ENCODE data around the gene EPB42. TPM values are rescaled to one million over a fixed set of nuclear protein-coding genes. Genes with fewer than 3 reads are reported as not detected.
"Not testable (repeated sequence)": the region's sequence is repeated elsewhere in the genome, so short reads cannot be mapped to it uniquely, and the experiment has no call there.

EPB42 gene
- total RNA-seq, 1 experiment from 2014 or later, result 0.10 TPM

GRCh38 chr15:43229977-43230376 is 9.2 kb upstream of the EPB42 start:
- Histone ChIP-seq H3K36me3 (ENCODE audit: control insufficient read depth, insufficient read depth, low read length) (no peaks in the 10 kb centered on the region), H3K27me3 (ENCODE audit: control insufficient read depth, insufficient read depth, low read length) (peaks cover 4% of the 10 kb centered on the region; the same call in 1 of the 2 replicates), H3K4me1 (ENCODE audit: control insufficient read depth, insufficient read depth, low read length) (no peaks in the 10 kb centered on the region), H3K27ac (ENCODE audit: low read length) (no peak overlapping the region), H3K9me3 (ENCODE audit: control insufficient read depth, insufficient read depth, low read depth, low read length) (no peaks in the 10 kb centered on the region), H3K4me3 (ENCODE audit: low read depth in 2 of 2, low read length in 2 of 2) (no peak overlapping the region)
- BruUV-seq (replicated peaks), result no TSS peak
- CTCF ChIA-PET, result interaction anchor here (0.9 kb wide), 2 partner anchors 55 to 57 kb away, joined by 3 to 4 read pairs; no protein-coding TSS in a partner anchor
- POLR2A ChIA-PET, result interaction anchor here (0.6 kb wide), 1 partner anchor 281 kb away, joined by 5 read pairs; no protein-coding TSS in a partner anchor
- ATAC-seq, result no peak
- in situ Hi-C loops (cut with HindIII; ENCODE audit: low pct_unique_long_range_greater_than_20kb, low sequenced_read_pairs) (no loop called here), intact Hi-C loops (cut with micrococcal nuclease; ENCODE audit: unreplicated experiment) (no loop called here)
- no peak for TF ChIP-seq TCF7L2 (IDR thresholded peaks at IDR 0.05; ENCODE audit: low read depth, low read length)
- TF ChIP-seq SIN3A (IDR thresholded peaks at IDR 0.05; ENCODE audit: borderline replicate concordance, insufficient read depth, low read depth, low read length), result no peak
- TF ChIP-seq CTCF (IDR thresholded peaks at IDR 0.05), result no peak
- TF ChIP-seq REST (IDR thresholded peaks at IDR 0.05; ENCODE audit: insufficient read depth in 1 of 2, low read depth in 2 of 2, low read length in 1 of 2), result no peak
- TF ChIP-seq POLR2AphosphoS5 (IDR thresholded peaks at IDR 0.05; ENCODE audit: low read depth, low read length), result no peak
- no peak for DNase-seq (ENCODE audit: low read depth, low spot score)

GRCh38 chr15:43226436-43227305 is 5.9 kb upstream of the EPB42 start:
- no peaks in the 10 kb centered on the region for H3K4me1 ChIP-seq (ENCODE audit: control insufficient read depth, insufficient read depth, low read length)
- CTCF ChIA-PET, result interaction anchor here (0.6 to 1.9 kb wide), 4 partner anchors 12 to 60 kb away, joined by 3 to 49 read pairs (median 8); no protein-coding TSS in a partner anchor
- H3K27ac ChIP-seq (ENCODE audit: low read length), result no peak overlapping the region
- BruUV-seq (replicated peaks), result no TSS peak
- DNase-seq (ENCODE audit: low read depth, low spot score), result no peak
- in situ Hi-C loops (cut with HindIII; ENCODE audit: low pct_unique_long_range_greater_than_20kb, low sequenced_read_pairs) (no loop called here), intact Hi-C loops (cut with micrococcal nuclease; ENCODE audit: unreplicated experiment) (no loop called here)
- peaks cover 7% of the 10 kb centered on the region for H3K27me3 ChIP-seq (ENCODE audit: control insufficient read depth, insufficient read depth, low read length)
- TF ChIP-seq REST (IDR thresholded peaks at IDR 0.05; ENCODE audit: insufficient read depth in 1 of 2, low read depth in 2 of 2, low read length in 1 of 2) (no peak), TCF7L2 (IDR thresholded peaks at IDR 0.05; ENCODE audit: low read depth, low read length) (no peak), POLR2AphosphoS5 (IDR thresholded peaks at IDR 0.05; ENCODE audit: low read depth, low read length) (no peak), SIN3A (IDR thresholded peaks at IDR 0.05; ENCODE audit: borderline replicate concordance, insufficient read depth, low read depth, low read length) (no peak), CTCF (IDR thresholded peaks at IDR 0.05) (no peak)
- H3K4me3 ChIP-seq (ENCODE audit: low read depth in 2 of 2, low read length in 2 of 2), result no peak overlapping the region
- H3K36me3 ChIP-seq (ENCODE audit: control insufficient read depth, insufficient read depth, low read length), result no peaks in the 10 kb centered on the region
- no peak for ATAC-seq
- no peaks in the 10 kb centered on the region for H3K9me3 ChIP-seq (ENCODE audit: control insufficient read depth, insufficient read depth, low read depth, low read length)
- POLR2A ChIA-PET, result no interaction called here

- H3K27ac ChIP-seq (ENCODE audit: low read length); POLR2A ChIA-PET; H3K4me3 ChIP-seq (ENCODE audit: low read depth in 2 of 2, low read length in 2 of 2); H3K4me1 ChIP-seq (ENCODE audit: control insufficient read depth, insufficient read depth, low read length); BruUV-seq (replicated peaks); H3K9me3 ChIP-seq (ENCODE audit: control insufficient read depth, insufficient read depth, low read depth, low read length); H3K36me3 ChIP-seq (ENCODE audit: control insufficient read depth, insufficient read depth, low read length); DNase-seq (ENCODE audit: low read depth, low spot score); in situ Hi-C loops (cut with HindIII; ENCODE audit: low pct_unique_long_range_greater_than_20kb, low sequenced_read_pairs); H3K27me3 ChIP-seq (ENCODE audit: control insufficient read depth, insufficient read depth, low read length); ATAC-seq: not testable (repeated sequence)
- intact Hi-C loops (cut with micrococcal nuclease; ENCODE audit: unreplicated experiment), result loop anchor here (1.0 kb wide), 1 partner anchor 59 kb away; no protein-coding TSS in a partner anchor
- CTCF ChIA-PET, result interaction anchor here (0.5 to 1.9 kb wide), 11 partner anchors 13 to 168 kb away, joined by 3 to 49 read pairs (median 7); partner anchors contain the start of genes TGM5 and TGM7
Measured at GRCh38 chr15:43225950-43226255, 5.1 kb upstream of the EPB42 start.
